A549 (cell line): ENCODE measurements around the gene DDX31. TPM values are rescaled to one million over a fixed set of nuclear protein-coding genes. Genes with fewer than 3 reads are reported as not detected.

Experiments used
- ATAC-seq, 2 experiments: fragments of 200-7000 bp in 1 of 2; fragments of >200 bp in 1 of 2; cut with Nextera tagmentation in 1 of 2; cut with Tn5 transposase in 1 of 2; 3 replicates each; pipeline versions ENCODE4 v1.8.0 to v1.9.1; 2018 to 2020; ENCODE audit warnings: mild to moderate bottlenecking in 1 of 2, moderate library complexity in 1 of 2
- CTCF ChIA-PET: fragments of 300-600 bp; sonication (Branson Sonifier 250); formaldehyde crosslinking; extraction: SDS; loops from one replicate; lab custom pipeline; 2021; ENCODE audit warnings: antibody characterized with exemption, inconsistent platforms; lab: Yijun Ruan, JAX
- POLR2A ChIA-PET: fragments of 350-600 bp; formaldehyde crosslinking; extraction: SDS; loops from one replicate; lab custom pipeline; 2021; ENCODE audit warnings: antibody characterized with exemption, inconsistent platforms; lab: Yijun Ruan, JAX
- DNase-seq, 2 experiments: peaks; one replicate each; pipeline versions ENCODE4 v3.0.0 to v3.0.0-alpha.2; 2011 to 2016; ENCODE audit warnings: low read depth in 1 of 2, low spot score in 1 of 2
- FAIRE-seq: peaks from 2 replicates; lab custom pipeline; 2011; peaks lifted over from hg19 to GRCh38; lab: Jason Lieb, UNC
- H3K27ac ChIP-seq, 2 experiments: fragments of >200 bp; sonication (Bioruptor Twin); formaldehyde crosslinking; 3 replicates each; pipeline ENCODE4 v1.5.1; 2016 to 2017
- H3K4me1 ChIP-seq: fragments of >200 bp; sonication (Bioruptor Twin); formaldehyde crosslinking; 3 replicates; pipeline ENCODE4 v1.6.1; 2016
- H3K4me2 ChIP-seq: fragments of >200 bp; sonication (Bioruptor Twin); formaldehyde crosslinking; 3 replicates; pipeline ENCODE4 v1.6.1; 2016
- H3K4me3 ChIP-seq: fragments of >200 bp; sonication (Bioruptor Twin); formaldehyde crosslinking; 3 replicates; pipeline ENCODE4 v1.5.1; 2016
- H3K9me3 ChIP-seq: fragments of >200 bp; sonication (Bioruptor Twin); formaldehyde crosslinking; 3 replicates; pipeline ENCODE4 v1.6.1; 2016
- ESRRA ChIP-seq: fragments of 150-350 bp; IDR thresholded peaks from 2 replicates; pipeline ENCODE4 v1.6.1; 2014; ENCODE audit warnings: mild to moderate bottlenecking, low read length, borderline replicate concordance
- FOSL2 ChIP-seq, 2 experiments: fragments of 450-650 bp in 1 of 2; fragments of >200 bp in 1 of 2; sonication (Bioruptor Twin) in 1 of 2; formaldehyde crosslinking; IDR thresholded peaks; 2 replicates each; pipeline versions ENCODE4 v1.5.0 to v1.6.1; 2016 to 2020; ENCODE audit warnings: mild to moderate bottlenecking in 1 of 2, moderate library complexity in 1 of 2
- GATA3 ChIP-seq: IDR thresholded peaks from 2 replicates; pipeline ENCODE4 v1.6.1; 2012; ENCODE audit warnings: borderline replicate concordance
- HEYL ChIP-seq: fragments of 250-450 bp; sonication (Bioruptor Pico); IDR thresholded peaks from 2 replicates; pipeline ENCODE4 v1.8.0; 2021; ENCODE audit warnings: mild to moderate bottlenecking, moderate library complexity
- HOXB5 ChIP-seq: fragments of 250-450 bp; sonication (Bioruptor Pico); IDR thresholded peaks from 2 replicates; pipeline ENCODE4 v1.5.0; 2020; ENCODE audit warnings: mild to moderate bottlenecking, moderate library complexity
- JUN ChIP-seq, 2 experiments: fragments of >200 bp; sonication (Bioruptor Twin); formaldehyde crosslinking; IDR thresholded peaks; 2 replicates in 1 of 2; 3 replicates in 1 of 2; pipeline ENCODE4 v1.6.1; 2016 to 2017
- JUNB ChIP-seq: fragments of >200 bp; sonication (Bioruptor Twin); formaldehyde crosslinking; IDR thresholded peaks from 2 replicates; pipeline ENCODE4 v1.6.1; 2016
- NR3C1 ChIP-seq: fragments of >200 bp; sonication (Bioruptor Twin); formaldehyde crosslinking; IDR thresholded peaks from 3 replicates; pipeline ENCODE4 v1.6.1; 2017
- PHF8 ChIP-seq: fragments of 200-600 bp; sonication (generic); IDR thresholded peaks from 2 replicates; pipeline ENCODE4 v1.6.1; 2016; ENCODE audit warnings: low read depth, mild to moderate bottlenecking, antibody characterized with exemption, moderate library complexity, borderline replicate concordance
- RAD21 ChIP-seq, 2 experiments: fragments of >200 bp in 1 of 2; sonication (Bioruptor Twin) in 1 of 2; formaldehyde crosslinking in 1 of 2; IDR thresholded peaks in 1 of 2; conservative IDR thresholded peaks in 1 of 2; 2 replicates in 1 of 2; 3 replicates in 1 of 2; pipeline ENCODE4 v1.6.1; 2012 to 2018; ENCODE audit warnings: inconsistent platforms in 1 of 2
- RFX5 ChIP-seq: fragments of 450-650 bp; IDR thresholded peaks from 2 replicates; pipeline ENCODE4 v1.7.1; 2014; ENCODE audit warnings: antibody characterized with exemption, mild to moderate bottlenecking, moderate library complexity
- SMC3 ChIP-seq: fragments of >200 bp; sonication (Bioruptor Twin); formaldehyde crosslinking; IDR thresholded peaks from 3 replicates; pipeline ENCODE4 v1.6.1; 2018; ENCODE audit warnings: inconsistent platforms
- TP53 ChIP-seq: fragments of 250-450 bp; sonication (Bioruptor Pico); IDR thresholded peaks from 2 replicates; pipeline ENCODE4 v1.5.0; 2021; ENCODE audit warnings: mild to moderate bottlenecking, moderate library complexity
- WGBS: methylation state at CpG from one replicate; pipeline ENCODE4 v1.1.6; 2017; ENCODE audit errors: missing lambda C conversion rate; 5-methylcytosine and 5-hydroxymethylcytosine counted together
- polyA plus RNA-seq, 4 experiments: library from polyadenylated mRNA; depleted of rRNA in 3 of 4; stranded (reverse); fragments of >200 nt; fragmentation: RNase III in 1 of 4; extraction: RNeasy Plus Mini Kit Qiagen cat#74134 plus additional on column Dnase treatment in 1 of 4; gene quantifications; 2 replicates in 3 of 4; 3 replicates in 1 of 4; pipeline ENCODE4 v1.2.3, GENCODE V29; 2011 to 2017
- TF ChIP-seq, protein P1 (sequence below): fragments of 450-650 bp; IDR thresholded peaks from 2 replicates; pipeline ENCODE4 v1.6.1; 2014; ENCODE audit warnings: antibody characterized with exemption
- TF ChIP-seq, protein P2 (sequence below): IDR thresholded peaks from 2 replicates; pipeline ENCODE4 v1.6.1; 2012; ENCODE audit warnings: low read depth, borderline replicate concordance
- TF ChIP-seq, protein P3 (sequence below): fragments of >200 bp; sonication (Bioruptor Twin); formaldehyde crosslinking; IDR thresholded peaks from 2 replicates; pipeline ENCODE4 v1.6.1; 2016

DDX31 gene
- polyA plus RNA-seq, 2 of the 4 experiments (the other 2 are of a cell fraction): 20.0 to 30.1 TPM

DNA sequence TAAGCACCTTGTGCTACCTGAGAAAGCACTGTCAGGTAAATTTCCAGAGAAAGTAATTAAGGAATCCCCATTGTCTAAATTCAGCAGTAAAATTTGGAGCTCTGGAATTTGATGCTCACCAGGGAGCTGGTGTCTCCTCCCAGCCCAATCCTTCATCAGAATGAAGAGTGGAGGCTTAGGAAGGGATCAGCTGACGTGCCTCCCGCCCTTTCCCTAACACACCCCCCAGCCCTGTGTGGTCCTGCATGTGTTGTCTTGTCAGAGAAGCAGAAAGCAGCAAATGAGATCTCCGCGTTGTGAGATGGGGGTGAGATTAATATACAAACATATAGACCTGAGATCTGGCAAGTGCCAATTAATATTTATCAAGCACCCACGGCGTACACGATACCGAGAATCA lies 114.3 kb downstream of the DDX31 start:
- ATAC-seq (no peak), DNase-seq (no peak), FAIRE-seq (no peak)
- H3K4me3 ChIP-seq: no peak overlapping the region
- TF ChIP-seq HEYL (CRISPR knock-in tag): no peak
- H3K4me1 ChIP-seq: no peaks in the 10 kb centered on the region
- no peak overlapping the region for H3K27ac ChIP-seq
- no peak overlapping the region for H3K4me2 ChIP-seq
- WGBS: 48% methylated on average over 8 of the region's 8 CpGs
- ChIA-PET CTCF (no interaction called here), POLR2A (no interaction called here)
- H3K9me3 ChIP-seq: no peaks in the 10 kb centered on the region

DNA sequence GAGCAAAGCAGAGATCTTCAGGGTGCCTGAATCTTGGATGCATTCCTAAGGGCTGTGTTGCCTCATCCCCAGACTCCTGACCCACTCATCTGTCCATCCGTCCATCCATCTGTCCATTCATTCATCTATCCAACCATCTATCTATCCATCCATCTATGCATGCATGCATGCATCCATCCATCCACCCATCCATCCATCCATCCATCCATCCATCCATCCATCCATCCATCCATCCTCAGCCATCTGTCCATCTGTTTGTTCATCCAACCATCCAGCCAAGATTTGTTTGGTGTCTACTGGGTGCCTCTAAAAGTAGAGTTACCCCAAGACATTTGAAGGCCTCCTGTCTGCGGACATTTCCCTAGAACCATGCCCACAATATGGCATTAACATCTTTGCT lies 115.0 kb downstream of the DDX31 start:
- Histone ChIP-seq H3K4me3 (no peak overlapping the region), H3K4me2 (no peak overlapping the region), H3K27ac (no peak overlapping the region), H3K9me3 (no peaks in the 10 kb centered on the region), H3K4me1 (no peaks in the 10 kb centered on the region)
- ChIA-PET POLR2A (no interaction called here), CTCF (interaction anchor here (0.6 kb wide), 1 partner anchor 53 kb away, joined by 3 read pairs; no protein-coding TSS in a partner anchor)
- WGBS: 51% methylated on average over 2 of the region's 2 CpGs
- ATAC-seq (no peak), DNase-seq (no peak), FAIRE-seq (no peak)
- TF ChIP-seq, protein P1, sequence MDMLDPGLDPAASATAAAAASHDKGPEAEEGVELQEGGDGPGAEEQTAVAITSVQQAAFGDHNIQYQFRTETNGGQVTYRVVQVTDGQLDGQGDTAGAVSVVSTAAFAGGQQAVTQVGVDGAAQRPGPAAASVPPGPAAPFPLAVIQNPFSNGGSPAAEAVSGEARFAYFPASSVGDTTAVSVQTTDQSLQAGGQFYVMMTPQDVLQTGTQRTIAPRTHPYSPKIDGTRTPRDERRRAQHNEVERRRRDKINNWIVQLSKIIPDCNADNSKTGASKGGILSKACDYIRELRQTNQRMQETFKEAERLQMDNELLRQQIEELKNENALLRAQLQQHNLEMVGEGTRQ: no peak
- TF ChIP-seq HOXB5: no peak
- TF ChIP-seq FOSL2 (IDR thresholded peaks at IDR 0.05): no peak
- no peak for TF ChIP-seq FOSL2 (CRISPR knock-in tag; IDR thresholded peaks at IDR 0.05)
- no peak for TF ChIP-seq RFX5
- TF ChIP-seq TP53 (CRISPR knock-in tag): no peak

DNA sequence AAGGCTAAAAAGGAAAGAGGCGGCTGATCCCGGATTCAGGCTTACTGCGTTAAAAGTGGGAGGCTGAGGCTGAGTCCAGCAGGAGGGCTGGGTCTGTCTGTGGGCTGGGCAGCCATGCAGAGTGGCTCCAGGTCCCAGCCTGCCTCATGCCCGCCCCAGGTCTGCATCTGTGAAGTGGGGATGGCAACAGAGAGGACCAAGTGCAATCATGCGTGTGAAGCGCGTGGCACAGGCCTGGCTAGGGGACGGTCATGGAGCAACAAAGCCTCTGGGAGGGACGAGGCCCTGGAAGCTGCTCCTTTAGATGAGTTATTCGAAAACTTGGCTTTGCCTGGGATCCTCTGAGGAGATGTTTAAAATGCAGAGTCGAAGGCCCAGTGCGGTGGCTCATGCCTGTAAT lies 117.7 kb downstream of the DDX31 start:
- Histone ChIP-seq H3K9me3 (no peaks in the 10 kb centered on the region), H3K4me2 (no peak overlapping the region), H3K27ac (no peak overlapping the region), H3K4me1 (no peaks in the 10 kb centered on the region), H3K4me3 (no peak overlapping the region)
- no peak for TF ChIP-seq RAD21 (conservative IDR thresholded peaks at IDR 0.05 in 1 of 2, IDR thresholded peaks at IDR 0.05 in 1 of 2)
- no peak for TF ChIP-seq JUNB
- TF ChIP-seq, protein P1: no peak
- TF ChIP-seq NR3C1: no peak
- no peak for TF ChIP-seq PHF8
- ChIA-PET CTCF (interaction anchor here (0.6 kb wide), 1 partner anchor 761 kb away, joined by 3 read pairs; no protein-coding TSS in a partner anchor), POLR2A (no interaction called here)
- ATAC-seq (no peak), DNase-seq (no peak), FAIRE-seq (no peak)
- WGBS: 75% methylated on average over 12 of the region's 12 CpGs

DNA sequence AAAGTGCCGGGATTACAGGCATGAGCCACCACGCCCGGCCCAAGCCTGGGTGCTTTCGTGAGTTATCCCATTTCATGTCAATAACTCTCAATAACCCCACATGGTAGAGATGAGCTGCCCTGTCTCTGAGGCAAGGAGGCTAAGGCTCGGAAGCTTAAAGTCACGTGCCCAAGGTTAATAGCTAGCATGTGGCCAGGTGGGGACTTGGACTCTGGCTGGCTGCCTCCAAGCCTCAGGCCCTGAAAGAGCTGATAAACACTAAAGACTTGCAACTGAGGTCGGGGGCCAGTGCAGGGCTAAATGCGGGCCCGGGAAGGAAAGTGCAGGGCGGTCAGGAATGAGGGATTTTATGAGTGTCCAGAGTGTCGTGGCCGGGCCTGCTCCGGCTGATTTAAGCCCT lies 118.2 kb downstream of the DDX31 start:
- FAIRE-seq (no peak), ATAC-seq (no peak), DNase-seq (no peak)
- no peaks in the 10 kb centered on the region for H3K9me3 ChIP-seq
- H3K27ac ChIP-seq: no peak overlapping the region
- 55% methylated on average over 13 of the region's 13 CpGs for WGBS
- H3K4me3 ChIP-seq: no peak overlapping the region
- POLR2A ChIA-PET: no interaction called here
- CTCF ChIA-PET: no interaction called here
- 0 out of 3 replicates have a peak, but pooled peaks cover 1% of the 10 kb centered on the region for H3K4me1 ChIP-seq
- TF ChIP-seq RFX5 (no peak), PHF8 (no peak), JUN (IDR thresholded peaks at IDR 0.05) (no peak), GATA3 (no peak), ESRRA (no peak), SMC3 (no peak)
- TF ChIP-seq, protein P2, sequence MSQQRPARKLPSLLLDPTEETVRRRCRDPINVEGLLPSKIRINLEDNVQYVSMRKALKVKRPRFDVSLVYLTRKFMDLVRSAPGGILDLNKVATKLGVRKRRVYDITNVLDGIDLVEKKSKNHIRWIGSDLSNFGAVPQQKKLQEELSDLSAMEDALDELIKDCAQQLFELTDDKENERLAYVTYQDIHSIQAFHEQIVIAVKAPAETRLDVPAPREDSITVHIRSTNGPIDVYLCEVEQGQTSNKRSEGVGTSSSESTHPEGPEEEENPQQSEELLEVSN: no peak
- TF ChIP-seq, protein P1: no peak
- TF ChIP-seq, protein P3, sequence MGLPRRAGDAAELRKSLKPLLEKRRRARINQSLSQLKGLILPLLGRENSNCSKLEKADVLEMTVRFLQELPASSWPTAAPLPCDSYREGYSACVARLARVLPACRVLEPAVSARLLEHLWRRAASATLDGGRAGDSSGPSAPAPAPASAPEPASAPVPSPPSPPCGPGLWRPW: no peak
- no peak overlapping the region for H3K4me2 ChIP-seq
